Measurements from ENCODE around the gene MARCKS.
"Not testable (repeated sequence)": the region's sequence is repeated elsewhere in the genome, so short reads cannot be mapped to it uniquely, and the experiment has no call there.

Gene MARCKS

DNA sequence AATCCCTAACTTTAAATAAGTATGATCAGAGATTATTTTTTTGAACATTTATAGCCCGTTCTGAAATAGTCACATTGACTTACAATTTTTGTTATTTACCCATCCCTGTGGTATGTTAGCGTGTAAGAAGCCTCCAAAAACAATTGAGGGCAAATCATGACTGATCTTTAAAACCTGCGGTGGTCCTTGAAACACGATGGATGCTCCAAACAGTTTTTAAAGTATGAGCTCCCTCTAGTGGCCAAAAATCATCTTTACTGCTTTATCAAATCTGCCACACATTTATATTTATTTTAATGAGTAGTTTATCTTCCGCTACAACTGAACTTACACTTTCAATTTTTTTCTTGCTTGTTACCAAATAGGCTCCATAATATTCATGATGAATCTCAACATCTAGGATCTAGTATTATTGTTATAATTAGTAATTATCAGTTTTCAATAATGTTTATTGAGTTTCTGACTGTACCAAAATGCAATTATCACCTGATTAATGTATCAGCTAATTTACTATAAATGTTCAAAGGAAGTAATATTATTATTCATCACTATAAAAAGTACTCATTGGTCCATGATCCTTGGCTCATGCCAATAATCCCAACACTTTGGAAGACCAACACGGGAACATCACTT, 52.2 kb downstream of the MARCKS start:
- Histone ChIP-seq H3K4me3 (ENCODE audit: control insufficient read depth in 1 of 7, extremely low read depth in 1 of 7, insufficient read depth in 4 of 7, low read depth in 2 of 7, low read length in 6 of 7) (no peak overlapping the region), H3K4me1 (ENCODE audit: control extremely low read depth in 1 of 4, control insufficient read depth in 4 of 4, insufficient read depth in 4 of 4, low read length in 3 of 4) (peaks cover 0 to 6% (median 0%) of the 10 kb centered on the region in 4 experiments), H3K9me3 (ENCODE audit: control extremely low read depth in 1 of 5, control insufficient read depth in 4 of 5, insufficient read depth in 2 of 5, low read depth in 1 of 5, low read length in 4 of 5) (no peaks in the 10 kb centered on the region), H3K27me3 (replicated peaks in 2 of 5; ENCODE audit: control insufficient read depth in 4 of 5, insufficient read depth in 5 of 5, low read length in 4 of 5) (no peaks in the 10 kb centered on the region), H3K27ac (ENCODE audit: insufficient read depth in 1 of 2, low read depth in 1 of 2, low read length in 2 of 2, poor library complexity in 1 of 2, severe bottlenecking in 2 of 2) (no peak overlapping the region), H3K36me3 (ENCODE audit: control insufficient read depth in 4 of 4, insufficient read depth in 4 of 4, low read length in 3 of 4) (no peaks in the 10 kb centered on the region)
- 3% methylated on average over 3 of the region's 6 CpGs for WGBS (ENCODE audit: insufficient coverage)
- DNase-seq, result peak; percentile 73 to 88 (median 83)
- ChIA-PET POLR2A (no interaction called here), CTCF (interaction anchor here (0.6 to 3.5 kb wide), 15 partner anchors 11 to 1131 kb away, joined by 3 to 17 read pairs (median 3); no protein-coding TSS in a partner anchor)

DNA sequence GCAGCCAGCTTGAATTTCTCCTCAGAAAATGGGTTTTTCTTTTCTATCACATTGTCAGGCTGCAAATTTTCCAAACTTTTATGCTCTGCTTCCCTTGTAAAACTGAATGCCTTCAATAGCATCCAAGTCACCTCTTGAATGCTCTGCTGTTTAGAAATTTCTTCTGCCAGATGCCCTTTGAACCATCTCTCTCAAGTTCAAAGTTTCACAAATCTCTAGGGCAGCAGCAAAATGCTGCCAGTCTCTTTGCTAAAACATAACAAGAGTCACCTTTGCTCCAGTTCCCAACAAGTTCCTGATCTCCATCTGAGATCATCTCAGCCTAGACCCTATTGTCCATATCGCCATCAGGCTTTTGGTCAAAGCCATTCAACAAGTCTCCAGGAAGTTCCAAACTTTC, 53.1 kb downstream of the MARCKS start:
- H3K27ac ChIP-seq (ENCODE audit: insufficient read depth in 1 of 2, low read depth in 1 of 2, low read length in 2 of 2, poor library complexity in 1 of 2, severe bottlenecking in 2 of 2); DNase-seq; H3K9me3 ChIP-seq (ENCODE audit: control extremely low read depth in 1 of 5, control insufficient read depth in 4 of 5, insufficient read depth in 2 of 5, low read depth in 1 of 5, low read length in 4 of 5); H3K36me3 ChIP-seq (ENCODE audit: control insufficient read depth in 4 of 4, insufficient read depth in 4 of 4, low read length in 3 of 4); H3K4me1 ChIP-seq (ENCODE audit: control extremely low read depth in 1 of 4, control insufficient read depth in 4 of 4, insufficient read depth in 4 of 4, low read length in 3 of 4); H3K4me3 ChIP-seq (ENCODE audit: control insufficient read depth in 1 of 7, extremely low read depth in 1 of 7, insufficient read depth in 4 of 7, low read depth in 2 of 7, low read length in 6 of 7); H3K27me3 ChIP-seq (replicated peaks in 2 of 5; ENCODE audit: control insufficient read depth in 4 of 5, insufficient read depth in 5 of 5, low read length in 4 of 5); POLR2A ChIA-PET: not testable (repeated sequence)
- CTCF ChIA-PET, result interaction anchor here (0.9 to 3.5 kb wide), 8 partner anchors 12 to 1132 kb away, joined by 3 to 17 read pairs (median 3); no protein-coding TSS in a partner anchor
- WGBS (ENCODE audit: insufficient coverage), result 94% methylated on average over 1 of the region's 1 CpG
